Panc1 (cell line): ENCODE data around the gene CYS1. TPM values are rescaled to one million over a fixed set of nuclear protein-coding genes. Genes with fewer than 3 reads are reported as not detected.

ENCODE experiments used
- ATAC-seq: fragments of 200-7000 bp; cut with Tn5 transposase; 2 replicates; pipeline ENCODE4 v1.9.1; 2020; ENCODE audit warnings: mild to moderate bottlenecking, moderate library complexity
- BruUV-seq: library from RNA; stranded (reverse); fragments of 400-500 nt; replicated peaks from 2 replicates; lab custom pipeline; 2021; lab: Mats Ljungman, UMichigan
- CTCF ChIA-PET: fragments of 300-600 bp; sonication (Branson Sonifier 250); formaldehyde crosslinking; loops from one replicate; lab custom pipeline; 2022; ENCODE audit warnings: antibody characterized with exemption; lab: Charles Lee
- POLR2A ChIA-PET: fragments of 300-600 bp; sonication (Branson Sonifier 250); formaldehyde crosslinking; loops from one replicate; lab custom pipeline; 2022; ENCODE audit warnings: antibody characterized with exemption; lab: Charles Lee
- DNase-seq: peaks from one replicate; pipeline ENCODE4 v3.0.0-alpha.2; 2010; ENCODE audit warnings: low read depth, low spot score
- H3K27ac ChIP-seq: 2 replicates; pipeline ENCODE4 v1.5.1; 2011; ENCODE audit warnings: mild to moderate bottlenecking, low read length, inconsistent platforms
- H3K27me3 ChIP-seq: fragments of 200-500 bp; sonication (Bioruptor generic); 2 replicates; pipeline ENCODE4 v1.6.0; 2014; ENCODE audit warnings: low read length, inconsistent platforms; ENCODE audit not compliant: control insufficient read depth, insufficient read depth
- H3K36me3 ChIP-seq: fragments of 200-500 bp; sonication (Bioruptor generic); 2 replicates; pipeline ENCODE4 v1.5.1; 2014; ENCODE audit warnings: inconsistent platforms, mild to moderate bottlenecking, low read length, moderate library complexity; ENCODE audit not compliant: control insufficient read depth, insufficient read depth
- H3K4me1 ChIP-seq: 2 replicates; pipeline ENCODE4 v1.5.1; 2011; ENCODE audit warnings: inconsistent platforms, mild to moderate bottlenecking, low read length, moderate library complexity; ENCODE audit not compliant: control insufficient read depth, insufficient read depth
- H3K4me3 ChIP-seq, 2 experiments: 2 replicates each; pipeline ENCODE4 v1.5.1; 2011 to 2012; ENCODE audit warnings: low read depth in 2 of 2, low read length in 2 of 2, mild to moderate bottlenecking in 2 of 2, inconsistent platforms in 1 of 2, moderate library complexity in 1 of 2
- H3K9me3 ChIP-seq: fragments of 200-500 bp; sonication (Bioruptor generic); 2 replicates; pipeline ENCODE4 v1.5.1; 2014; ENCODE audit warnings: low read depth, mild to moderate bottlenecking, inconsistent platforms, low read length, moderate library complexity; ENCODE audit not compliant: control insufficient read depth, insufficient read depth
- CTCF ChIP-seq: fragments of 450-650 bp; IDR thresholded peaks from 2 replicates; pipeline ENCODE4 v1.5.1; 2017; ENCODE audit warnings: mild to moderate bottlenecking
- POLR2AphosphoS5 ChIP-seq: IDR thresholded peaks from 2 replicates; pipeline ENCODE4 v1.6.1; 2012; ENCODE audit warnings: mild to moderate bottlenecking, low read depth, low read length, moderate library complexity
- REST ChIP-seq, 2 experiments: IDR thresholded peaks; 2 replicates each; pipeline ENCODE4 v1.6.1; 2011 to 2012; ENCODE audit warnings: low read depth in 2 of 2, control low read depth in 1 of 2, low read length in 1 of 2, mild to moderate bottlenecking in 1 of 2, moderate library complexity in 1 of 2; ENCODE audit not compliant: insufficient read depth in 1 of 2
- SIN3A ChIP-seq: IDR thresholded peaks from 2 replicates; pipeline ENCODE4 v1.6.1; 2012; ENCODE audit warnings: low read depth, mild to moderate bottlenecking, low read length, moderate library complexity, borderline replicate concordance; ENCODE audit not compliant: insufficient read depth
- TCF7L2 ChIP-seq: IDR thresholded peaks from 2 replicates; pipeline ENCODE4 v1.6.1; 2011; ENCODE audit warnings: mild to moderate bottlenecking, low read depth, low read length, inconsistent platforms
- in situ Hi-C: cut with HindIII; loops from 2 replicates; pipeline ENCODE4 v1.10.0; 2016; ENCODE audit warnings: low sequenced_read_pairs, low pct_unique_long_range_greater_than_20kb
- intact Hi-C: fragments of 100-400 bp; cut with micrococcal nuclease; formaldehyde crosslinking; loops from one replicate; pipeline ENCODE4 v1.10.0; 2022; ENCODE audit not compliant: unreplicated experiment
- total RNA-seq: library from RNA; stranded (reverse); gene quantifications from one replicate; pipeline ENCODE4 v1.2.1, GENCODE V29; 2021; ENCODE audit not compliant: unreplicated experiment

CYS1 gene
- total RNA-seq, 1 experiment from 2014 or later: 20.4 TPM

- ATAC-seq: no peak
- Histone ChIP-seq H3K27ac (peak overlapping the region; percentile 100), H3K36me3 (peaks cover 8% of the 10 kb centered on the region), H3K27me3 (no peaks in the 10 kb centered on the region), H3K4me1 (peaks cover 36% of the 10 kb centered on the region), H3K9me3 (no peaks in the 10 kb centered on the region), H3K4me3 (peak overlapping the region; percentile 54 to 72)
- intact Hi-C loops: loop anchor here (10.0 kb wide), 1 partner anchor 46 kb away; no protein-coding TSS in a partner anchor
- in situ Hi-C loops: loop anchor here (25.0 kb wide), 1 partner anchor 316 kb away; the partner anchor contains the start of gene ODC1
- POLR2A ChIA-PET: interaction anchor here (0.5 kb wide), 1 partner anchor 78 kb away, joined by 3 read pairs; no protein-coding TSS in a partner anchor
- TF ChIP-seq SIN3A: no peak
- TF ChIP-seq TCF7L2: no peak
- no peak; the same call in 1 of the 2 replicates for TF ChIP-seq POLR2AphosphoS5
- TF ChIP-seq REST (IDR thresholded peaks at IDR 0.05; ENCODE audit: insufficient read depth in 1 of 2, low read depth in 2 of 2, low read length in 1 of 2): 0 out of 4 replicates have a peak, but pooled peaks of 1 of the 2 experiments have one; percentile 14
- BruUV-seq: TSS peak; percentile 90
- CTCF ChIA-PET: interaction anchor here (0.6 kb wide), 1 partner anchor 46 kb away, joined by 10 read pairs; no protein-coding TSS in a partner anchor
- no peak for DNase-seq
Observed at GRCh38 chr2:10120877-10121574, 40.8 kb upstream of the CYS1 start.

GRCh38 chr2:10120158-10120876, 40.1 kb upstream of the CYS1 start:
- Histone ChIP-seq H3K36me3 (peaks cover 8% of the 10 kb centered on the region), H3K4me1 (peaks cover 30% of the 10 kb centered on the region), H3K4me3 (peak overlapping the region; percentile 54 to 72), H3K27me3 (no peaks in the 10 kb centered on the region), H3K27ac (peak overlapping the region; percentile 100), H3K9me3 (no peaks in the 10 kb centered on the region)
- BruUV-seq: TSS peak; percentile 33
- POLR2A ChIA-PET: interaction anchor here (0.9 kb wide), 1 partner anchor 325 kb away, joined by 3 read pairs; no protein-coding TSS in a partner anchor
- DNase-seq (no peak), ATAC-seq (peak; percentile 78)
- no peak for TF ChIP-seq REST (IDR thresholded peaks at IDR 0.05; ENCODE audit: insufficient read depth in 1 of 2, low read depth in 2 of 2, low read length in 1 of 2)
- TF ChIP-seq POLR2AphosphoS5: peak; percentile 95
- peak; percentile 51 for TF ChIP-seq TCF7L2
- TF ChIP-seq CTCF: no peak
- TF ChIP-seq SIN3A: peak; percentile 82; the same call in 1 of the 2 replicates
- intact Hi-C loops: loop anchor here (10.0 kb wide), 1 partner anchor 46 kb away; no protein-coding TSS in a partner anchor
- in situ Hi-C loops: loop anchor here (25.0 kb wide), 1 partner anchor 317 kb away; the partner anchor contains the start of gene ODC1
- CTCF ChIA-PET: interaction anchor here (0.9 kb wide), 1 partner anchor 48 kb away, joined by 4 read pairs; no protein-coding TSS in a partner anchor
